HL-60 (cell line): Measurements from ENCODE around the gene ABCB4.
"Not testable (repeated sequence)": the region's sequence is repeated elsewhere in the genome, so short reads cannot be mapped to it uniquely, and the experiment has no call there.

Source experiments
- DNase-seq, 2 experiments: peaks; one replicate each; pipeline ENCODE4 v3.0.0-alpha.2; 2010 to 2020; ENCODE audit warnings: low read depth in 1 of 2, low spot score in 1 of 2
- H3K27ac ChIP-seq: fragments of 250-450 bp; sonication (Bioruptor Pico); replicated peaks from 2 replicates; pipeline ENCODE4 v1.5.1; 2020; ENCODE audit warnings: mild to moderate bottlenecking, moderate library complexity
- H3K27me3 ChIP-seq: fragments of 250-450 bp; sonication (Bioruptor Pico); 2 replicates; pipeline ENCODE4 v1.5.1; 2021; ENCODE audit warnings: mild to moderate bottlenecking, moderate library complexity; ENCODE audit not compliant: insufficient read depth, poor library complexity, severe bottlenecking
- H3K4me3 ChIP-seq: replicated peaks from 2 replicates; pipeline ENCODE4 v1.5.1; 2011; ENCODE audit warnings: mild to moderate bottlenecking, control low read depth, low read length; ENCODE audit not compliant: insufficient read depth
- CTCF ChIP-seq: IDR thresholded peaks from one replicate; pipeline ENCODE4 v1.5.1; 2011; ENCODE audit warnings: low read length, control low read depth, inconsistent platforms; ENCODE audit not compliant: insufficient read depth
- GABPA ChIP-seq: IDR thresholded peaks from 2 replicates; pipeline ENCODE4 v1.6.1; 2012; ENCODE audit warnings: low read depth
- POLR2AphosphoS5 ChIP-seq: IDR thresholded peaks from 2 replicates; pipeline ENCODE4 v1.6.1; 2012; ENCODE audit warnings: low read depth
- REST ChIP-seq: IDR thresholded peaks from 2 replicates; pipeline ENCODE4 v1.6.1; 2012; ENCODE audit warnings: low read depth; ENCODE audit not compliant: insufficient replicate concordance
- SPI1 ChIP-seq: IDR thresholded peaks from 2 replicates; pipeline ENCODE4 v1.6.1; 2012; ENCODE audit warnings: low read depth, mild to moderate bottlenecking, borderline replicate concordance

The ABCB4 gene

GRCh38 chr7:87473192-87473591 is 2.3 kb downstream of the ABCB4 start:
- TF ChIP-seq GABPA (no peak), SPI1 (no peak), REST (no peak), POLR2AphosphoS5 (no peak), CTCF (no peak)
- Histone ChIP-seq H3K27ac (no peak overlapping the region), H3K27me3 (peaks cover 31% of the 10 kb centered on the region), H3K4me3 (no peak overlapping the region)
- no peak for DNase-seq

GRCh38 chr7:87471473-87471872 is 4.0 kb downstream of the ABCB4 start:
- no peak for TF ChIP-seq GABPA
- no peak for TF ChIP-seq CTCF
- no peak for TF ChIP-seq SPI1
- TF ChIP-seq POLR2AphosphoS5 = no peak
- no peak for TF ChIP-seq REST
- DNase-seq = no peak
- H3K27ac ChIP-seq = no peak overlapping the region
- no peak overlapping the region for H3K4me3 ChIP-seq
- H3K27me3 ChIP-seq = peaks cover 25% of the 10 kb centered on the region

- H3K27ac ChIP-seq, H3K27me3 ChIP-seq, H3K4me3 ChIP-seq, DNase-seq: not testable (repeated sequence)
These were observed 6.3 kb downstream of the ABCB4 start for GRCh38 chr7:87469204-87469603.

GRCh38 chr7:87465534-87465880 is 10.0 kb downstream of the ABCB4 start:
- not testable (repeated sequence) for H3K27ac ChIP-seq, DNase-seq, H3K27me3 ChIP-seq, H3K4me3 ChIP-seq

- H3K27me3 ChIP-seq, DNase-seq, H3K4me3 ChIP-seq, H3K27ac ChIP-seq: not testable (repeated sequence)
These were observed 10.5 kb downstream of the ABCB4 start for GRCh38 chr7:87464830-87465533.
